Suppressor macrophage treated with lipopolysaccharide for 4 hours (primary cell): ENCODE measurements around the gene ZNF586.
A peak's percentile ranks its signal among the peaks of the same experiment; 100 is the strongest.
"Not testable (repeated sequence)": the region's sequence is repeated elsewhere in the genome, so short reads cannot be mapped to it uniquely, and the experiment has no call there.

ENCODE experiments used
- DNase-seq: peaks from one replicate; pipeline ENCODE4 v3.0.0-alpha.2; 2020

The ZNF586 gene

DNA sequence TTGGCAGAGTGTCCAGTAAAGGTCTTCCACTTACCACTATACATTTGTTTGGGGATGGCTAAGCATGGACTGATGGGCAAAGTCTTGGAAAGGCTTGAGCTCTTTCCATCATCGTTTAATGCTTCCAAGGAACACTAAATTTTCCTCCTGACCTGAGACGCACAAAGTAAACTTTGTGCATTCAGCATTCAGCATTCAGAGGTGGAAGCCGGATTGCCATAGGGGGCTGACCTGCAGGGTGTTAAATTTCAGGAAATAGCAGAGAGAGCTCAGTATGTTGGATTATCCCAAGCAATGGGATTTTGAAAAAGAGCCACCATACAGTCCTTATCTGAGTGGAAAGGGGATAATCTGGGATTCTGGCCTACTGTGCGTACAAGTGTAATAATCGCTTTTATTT, 31.2 kb downstream of the ZNF586 start:
- no peak for DNase-seq

DNA sequence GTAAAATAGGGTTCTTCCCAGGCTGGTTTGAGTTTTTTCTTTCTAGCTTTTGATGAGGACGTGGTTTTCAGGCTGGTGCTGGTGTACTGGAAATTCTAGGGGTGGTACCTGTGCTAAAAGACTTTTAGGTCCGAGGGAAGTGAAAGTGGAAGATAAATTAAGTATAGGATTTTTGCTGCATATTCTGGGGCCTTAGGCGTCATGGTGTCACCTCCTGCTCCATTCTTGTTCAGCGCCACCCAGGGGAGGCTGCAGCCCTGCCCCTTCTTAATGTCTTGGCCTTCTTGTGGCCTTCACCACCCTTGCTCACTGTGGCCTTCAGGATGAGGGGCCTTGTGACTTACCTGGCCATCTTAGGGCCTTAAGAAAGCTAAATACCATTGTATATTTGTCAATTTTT, 32.8 kb downstream of the ZNF586 start:
- DNase-seq, result no peak

DNA sequence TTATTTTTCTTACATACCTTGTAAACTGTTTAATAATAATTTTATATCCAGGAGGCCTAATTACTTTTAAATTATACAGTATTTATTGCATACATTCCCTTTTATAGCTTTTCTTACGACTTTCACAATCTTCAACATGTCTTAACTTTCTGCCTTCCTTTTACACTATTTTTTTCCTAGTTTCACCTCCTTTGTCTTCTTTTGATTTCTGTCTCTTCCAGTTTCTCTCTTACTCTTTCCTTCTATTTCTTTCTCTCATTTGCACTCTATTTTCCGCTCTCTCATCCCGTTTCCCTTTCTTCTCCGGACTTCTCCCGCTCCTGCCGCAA, 33.8 kb downstream of the ZNF586 start:
- DNase-seq, result peak; percentile 41

DNA sequence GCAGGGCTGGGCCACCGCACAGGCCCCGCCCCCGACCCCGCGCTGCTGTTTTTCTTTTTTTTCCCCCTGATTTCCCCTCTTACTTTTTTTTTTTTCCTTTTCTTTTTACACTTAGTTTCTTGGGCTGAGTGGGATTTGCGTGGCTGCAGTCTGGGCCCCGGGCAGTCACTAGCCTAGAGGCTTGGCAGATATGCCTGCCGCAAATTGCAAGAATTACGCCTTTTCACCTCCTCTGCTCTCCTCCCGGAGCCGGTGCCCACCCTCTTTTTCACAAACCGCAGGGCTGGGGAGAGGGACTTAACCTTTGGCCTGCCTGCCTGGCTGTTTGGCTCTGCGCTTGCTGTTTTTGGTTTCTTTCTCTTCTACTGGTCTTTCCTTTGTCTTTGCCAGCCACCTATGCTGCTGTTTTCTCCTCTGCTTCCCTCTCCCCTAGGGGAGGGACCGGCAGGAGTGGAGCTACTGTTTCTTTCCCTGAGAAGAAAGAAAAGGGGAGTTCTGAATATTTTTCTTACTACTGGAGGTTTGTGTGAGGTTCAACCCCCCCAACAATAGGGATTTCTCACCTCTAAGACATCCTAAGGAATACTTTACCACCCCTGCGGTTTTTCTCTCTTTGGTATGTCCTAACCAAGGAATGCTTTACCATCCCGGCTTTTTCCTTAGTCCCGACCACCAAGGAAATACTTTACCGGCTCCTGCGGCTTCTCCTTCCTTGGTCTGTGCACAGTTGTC, 34.3 kb downstream of the ZNF586 start:
- peak; percentile 31 for DNase-seq

DNA sequence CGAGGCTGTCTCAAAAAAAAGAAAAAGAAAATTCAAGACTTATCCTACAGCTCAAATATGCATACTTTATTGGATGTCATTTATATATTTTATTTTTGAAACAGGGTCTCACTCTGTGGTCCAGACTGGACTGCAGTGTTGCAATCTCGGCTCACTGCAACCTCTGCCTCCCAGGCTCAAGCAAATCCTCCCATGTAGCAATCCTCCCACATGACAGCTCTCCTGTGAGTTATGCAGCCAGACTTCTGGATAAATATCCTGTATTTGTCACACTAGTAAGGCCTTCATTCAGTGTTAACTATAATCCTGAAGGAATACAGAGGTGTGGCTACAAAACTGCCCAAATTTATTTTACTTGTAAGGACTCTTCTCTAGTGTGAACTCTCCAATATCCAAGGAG, 38.1 kb downstream of the ZNF586 start:
- no peak for DNase-seq

DNA sequence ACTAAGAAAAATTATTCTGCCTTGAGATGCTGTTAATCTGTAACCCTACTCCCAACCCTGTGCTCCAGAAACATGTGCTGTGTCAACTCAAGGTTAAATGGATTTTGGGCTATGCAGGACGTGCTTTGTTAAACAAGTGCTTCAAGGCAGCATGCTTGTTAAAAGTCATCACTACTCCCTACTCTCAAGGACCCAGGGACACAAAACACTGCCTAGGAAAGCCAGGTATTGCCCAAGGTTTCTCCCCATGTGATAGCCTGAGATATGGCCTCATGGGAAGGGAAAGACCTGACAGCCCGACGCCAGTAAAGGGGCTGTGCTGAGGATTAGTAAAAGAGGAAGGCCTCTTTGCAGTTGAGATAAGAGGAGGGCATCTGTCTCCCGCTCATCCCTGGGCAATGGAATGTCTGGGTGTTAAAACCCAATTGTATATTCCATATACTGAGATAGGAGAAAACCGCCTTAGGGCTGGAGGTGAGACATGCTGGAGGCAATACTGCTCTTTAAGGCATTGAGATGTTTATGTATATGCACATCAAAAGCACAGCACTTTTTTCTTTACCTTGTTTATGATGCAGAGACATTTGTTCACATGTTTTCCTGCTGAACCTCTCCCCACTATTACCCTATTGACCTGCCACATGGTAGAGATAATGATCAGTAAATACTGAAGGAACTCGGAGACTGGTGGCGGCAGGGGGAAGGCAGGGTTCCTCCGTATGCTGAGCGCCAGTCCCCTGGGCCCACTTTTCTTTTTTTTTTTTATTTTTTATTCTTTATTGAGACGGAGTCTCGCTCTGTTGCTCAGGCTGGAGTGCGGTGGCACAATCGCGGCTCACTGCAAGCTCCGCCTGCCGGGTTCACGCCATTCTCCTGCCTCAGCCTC, 41.2 kb downstream of the ZNF586 start:
- not testable (repeated sequence) for DNase-seq

DNA sequence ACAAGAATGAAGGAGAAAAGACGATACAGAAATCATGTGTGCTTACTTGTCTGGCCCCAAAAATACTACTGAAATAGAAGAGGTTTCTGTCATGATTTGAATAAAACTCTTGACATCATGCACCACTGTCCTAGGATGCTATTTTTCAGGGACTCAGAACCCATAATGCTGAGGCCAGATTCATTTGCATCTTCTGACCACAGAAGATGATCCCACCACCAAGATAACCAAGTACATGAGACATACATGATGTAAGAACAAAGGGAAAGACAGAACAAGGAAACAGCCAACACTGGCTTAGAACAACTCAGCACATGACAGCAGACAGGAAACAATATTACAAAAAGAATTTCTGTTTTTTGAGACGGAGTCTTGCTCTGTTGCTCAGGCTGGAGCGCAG, 42.8 kb downstream of the ZNF586 start:
- DNase-seq, result peak; percentile 45

DNA sequence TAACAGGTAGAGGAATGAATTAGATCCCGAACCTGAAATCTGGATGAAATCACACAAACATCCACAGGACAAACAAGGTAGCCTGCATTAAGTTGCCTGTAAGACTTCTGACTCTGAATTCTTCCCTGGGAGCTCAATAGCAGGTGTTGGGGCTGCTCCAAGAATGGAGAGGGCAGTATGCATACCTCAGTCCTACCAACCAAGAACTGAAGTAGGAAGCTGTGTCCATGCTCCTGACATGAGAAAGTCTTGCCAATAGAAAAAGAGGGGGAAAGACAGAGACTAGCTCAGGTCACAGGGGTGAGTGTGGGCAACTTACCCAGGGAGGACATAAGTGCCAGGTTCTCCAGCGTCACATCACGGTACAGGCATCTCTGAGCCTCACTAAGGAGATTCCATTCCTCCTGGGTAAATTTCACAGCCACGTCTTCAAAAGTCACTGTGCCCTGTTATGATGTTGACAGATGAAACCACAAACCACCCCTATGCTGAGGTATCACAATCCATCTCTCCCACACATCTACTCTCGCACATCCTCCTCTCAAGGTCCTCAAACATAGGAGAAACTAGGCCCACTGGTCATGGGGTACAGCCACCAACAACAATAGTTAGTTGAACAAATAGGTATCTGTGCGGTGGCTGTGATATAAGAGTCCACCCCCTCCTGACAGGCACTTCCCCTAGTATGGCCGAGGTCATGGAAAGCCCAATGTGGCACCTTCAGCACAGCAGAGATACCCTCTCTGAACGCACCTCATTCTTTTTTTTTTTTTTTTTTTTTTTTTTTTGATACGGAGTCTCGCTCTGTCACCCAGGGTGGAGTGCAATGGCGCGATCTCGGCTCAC, 43.7 kb downstream of the ZNF586 start:
- DNase-seq, result not testable (repeated sequence)

DNA sequence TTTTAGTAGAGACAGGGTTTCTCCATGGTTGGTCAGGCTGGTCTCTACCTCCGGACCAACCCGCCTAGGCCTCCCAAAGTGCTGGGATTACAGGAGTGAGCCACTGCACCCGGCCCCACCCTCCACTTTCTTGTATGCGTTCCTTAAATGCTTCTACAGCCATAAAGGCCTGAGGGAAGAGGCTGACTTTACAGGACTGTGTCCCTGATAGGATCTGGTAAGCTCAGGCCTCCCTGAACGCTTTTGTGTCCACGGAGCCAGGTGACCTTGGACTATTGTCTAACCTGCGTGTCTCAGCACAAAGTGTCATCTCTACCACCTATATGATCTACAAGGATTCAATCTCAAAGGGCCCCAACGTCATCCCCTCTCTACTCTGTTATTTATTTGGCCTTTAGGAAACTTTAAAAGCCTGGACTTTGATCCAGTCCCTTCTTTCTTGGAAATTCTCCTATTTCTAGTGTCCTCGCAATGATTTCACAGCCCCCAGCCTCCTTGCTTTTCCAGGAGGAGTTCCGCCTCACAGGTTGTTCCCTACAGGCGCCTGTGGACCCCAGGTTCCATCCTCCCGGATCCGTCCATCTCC, 44.5 kb downstream of the ZNF586 start:
- DNase-seq, result no peak

DNA sequence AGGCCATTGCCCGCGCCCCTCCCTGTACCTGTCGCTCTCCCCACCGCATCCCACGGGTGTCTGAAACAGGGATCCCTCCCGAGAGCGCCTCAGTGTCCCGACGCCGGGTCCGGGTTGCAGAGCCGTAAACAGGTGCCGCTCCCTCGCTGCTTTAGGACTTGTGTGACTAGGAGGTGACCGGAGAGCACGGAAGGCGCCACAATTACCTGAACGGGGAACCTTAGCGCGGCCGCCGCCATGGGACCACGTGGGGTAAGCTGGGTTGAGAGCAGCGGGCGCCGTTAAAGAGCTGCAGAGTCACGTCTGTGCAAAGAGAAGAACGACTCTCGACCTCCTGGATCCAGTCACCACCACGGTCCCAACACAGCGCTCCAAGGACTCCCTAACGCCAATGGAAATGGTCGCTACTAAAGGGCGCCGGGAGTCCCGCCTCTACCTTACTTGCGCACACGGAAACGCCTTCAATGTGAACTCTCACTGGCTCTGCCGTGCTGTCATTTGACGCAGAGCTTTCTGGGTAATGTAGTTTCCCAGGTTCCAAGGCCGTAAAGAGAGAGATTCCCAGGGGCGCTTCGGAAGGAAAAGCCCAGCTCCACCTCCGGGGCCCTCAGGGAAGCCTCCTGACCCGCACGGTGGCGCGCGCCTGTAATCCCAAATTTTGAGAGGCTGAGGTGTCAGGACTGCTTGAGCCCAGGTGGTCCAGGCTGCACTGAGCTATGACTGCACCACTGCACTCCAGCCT, 45.2 kb downstream of the ZNF586 start, which contains the start of gene ZNF552:
ZNF552 (minus strand) TSS at position 409 of the 742 bp plus-strand sequence; CDS start at position 239, 170 bp downstream.
- DNase-seq, result peak; percentile 92

DNA sequence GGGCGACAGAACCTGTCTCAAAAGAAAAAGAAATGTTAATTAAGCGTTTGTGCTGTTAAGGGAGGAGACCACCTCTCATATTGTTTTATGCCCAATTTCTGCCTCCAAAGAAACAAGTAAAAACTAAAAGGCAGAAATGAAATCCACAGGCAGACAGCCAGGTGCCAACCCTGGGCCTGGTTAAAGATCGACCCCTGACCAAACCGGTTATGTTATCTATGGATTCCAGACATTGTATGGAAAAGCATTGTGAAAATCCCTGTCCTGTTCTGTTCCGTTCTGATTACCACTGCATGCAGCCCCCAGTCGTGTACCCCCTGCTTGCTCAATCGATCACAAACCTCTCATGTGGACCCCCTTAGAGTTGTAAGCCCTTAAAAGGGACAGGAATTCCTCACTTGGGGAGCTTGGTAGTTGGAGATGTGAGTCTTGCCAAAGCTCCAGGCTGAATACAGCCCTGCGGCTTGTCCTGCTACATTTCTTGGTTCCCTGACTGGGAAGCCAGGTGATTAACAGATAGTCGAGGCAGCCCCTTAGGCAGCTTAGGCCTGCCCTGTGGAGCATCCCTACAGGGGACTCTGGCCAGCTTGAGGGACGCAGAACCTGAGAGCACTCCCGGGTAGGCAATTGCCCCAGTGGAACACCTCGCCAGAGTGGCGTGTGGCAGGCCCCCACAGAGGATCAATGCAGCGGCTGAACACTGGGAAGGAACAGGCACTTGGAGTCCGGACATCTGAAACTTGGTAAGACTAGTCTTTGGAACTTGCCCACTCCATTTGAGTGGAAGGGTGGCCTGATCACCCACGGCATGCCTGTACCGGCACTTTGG, 46.0 kb downstream of the ZNF586 start:
- no peak for DNase-seq

DNA sequence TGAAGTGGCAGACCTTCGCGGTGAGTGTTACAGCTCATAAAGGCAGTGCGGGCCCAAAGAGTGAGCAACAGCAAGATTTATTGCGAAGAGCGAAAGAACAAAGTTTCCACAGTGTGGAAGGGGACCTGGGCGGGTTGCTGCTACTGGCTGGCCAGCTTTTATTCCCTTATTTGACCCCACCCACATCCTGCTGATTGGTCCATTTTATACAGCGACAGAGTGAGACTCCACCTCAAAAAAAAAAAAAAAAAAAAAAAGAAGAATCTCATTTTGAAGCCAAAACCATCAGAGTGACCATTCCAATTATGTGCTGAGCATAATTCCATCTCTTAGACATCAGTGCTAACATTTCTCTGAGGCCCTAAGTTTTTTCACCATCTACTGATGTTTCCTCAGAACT, 47.2 kb downstream of the ZNF586 start:
- DNase-seq, result no peak

DNA sequence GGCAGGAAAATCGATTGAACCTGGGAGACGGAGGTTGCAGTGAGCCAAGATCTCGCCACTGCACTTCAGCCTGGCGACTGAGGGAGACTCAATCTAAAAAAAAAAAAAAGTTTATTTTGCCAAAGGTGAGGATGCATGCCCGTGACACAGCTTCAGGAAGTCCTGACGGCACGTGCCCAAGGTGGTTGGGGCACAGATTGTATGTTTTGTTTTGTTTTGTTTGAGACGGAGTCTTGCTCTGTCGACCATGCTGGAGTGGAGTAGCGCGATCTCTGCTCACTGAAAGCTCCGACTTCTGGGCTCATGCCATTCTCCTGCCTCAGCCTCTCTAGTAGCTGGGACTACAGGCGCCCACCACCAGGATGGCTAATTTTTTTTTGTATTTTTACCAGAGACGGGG, 48.5 kb downstream of the ZNF586 start:
- DNase-seq, result no peak

DNA sequence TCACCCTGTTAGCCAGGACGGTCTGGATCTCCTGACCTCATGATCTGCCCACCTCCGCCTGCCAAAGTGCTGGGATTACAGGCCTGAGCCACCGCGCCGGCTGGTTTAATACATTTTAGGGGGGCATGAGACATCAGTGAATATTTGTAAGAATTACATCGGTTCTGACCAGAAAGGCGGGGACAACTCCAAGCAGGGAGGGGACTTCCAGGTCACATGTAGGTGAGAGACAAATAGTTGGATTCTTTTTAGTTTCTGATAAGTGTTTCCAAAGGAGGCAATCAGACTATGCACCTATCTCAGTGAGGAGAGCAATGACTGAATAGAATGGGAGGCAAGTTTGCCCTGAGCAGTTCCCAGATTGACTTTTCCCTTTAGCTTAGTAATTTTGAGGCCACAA, 48.9 kb downstream of the ZNF586 start:
- DNase-seq, result no peak

DNA sequence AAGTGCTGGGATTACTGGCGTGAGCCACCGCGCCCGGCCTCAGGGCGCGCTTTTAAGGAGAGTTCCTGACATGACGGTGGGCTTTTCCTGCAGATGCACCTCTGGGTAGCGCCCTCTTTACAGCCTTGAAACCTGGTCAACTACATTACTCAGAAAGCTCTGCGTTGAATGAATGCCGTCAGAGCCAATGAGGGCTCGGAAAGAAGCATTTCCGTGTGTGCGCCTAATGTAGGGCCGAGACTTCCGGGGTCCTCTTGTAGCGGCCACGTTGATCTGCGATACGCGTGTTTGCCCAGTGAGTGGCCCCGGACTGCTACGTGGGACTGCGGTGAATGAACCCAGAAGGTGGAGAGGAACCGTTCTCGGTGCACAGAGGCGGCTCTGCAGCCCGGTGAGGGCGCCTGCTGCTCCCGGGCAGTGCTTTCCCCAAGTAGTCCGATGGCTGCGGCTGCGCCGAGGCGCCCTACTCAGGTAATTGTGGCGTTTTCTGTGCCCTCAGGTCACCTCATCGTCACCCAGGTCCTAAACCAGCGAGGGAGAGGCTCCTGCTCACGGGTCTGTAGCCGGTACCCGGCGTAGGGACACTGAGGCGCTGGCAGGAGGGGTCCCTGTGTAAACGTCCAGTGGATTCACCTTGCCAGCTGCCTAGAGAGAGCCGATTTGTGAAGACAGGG, 50.1 kb downstream of the ZNF586 start:
- peak; percentile 88 for DNase-seq

DNA sequence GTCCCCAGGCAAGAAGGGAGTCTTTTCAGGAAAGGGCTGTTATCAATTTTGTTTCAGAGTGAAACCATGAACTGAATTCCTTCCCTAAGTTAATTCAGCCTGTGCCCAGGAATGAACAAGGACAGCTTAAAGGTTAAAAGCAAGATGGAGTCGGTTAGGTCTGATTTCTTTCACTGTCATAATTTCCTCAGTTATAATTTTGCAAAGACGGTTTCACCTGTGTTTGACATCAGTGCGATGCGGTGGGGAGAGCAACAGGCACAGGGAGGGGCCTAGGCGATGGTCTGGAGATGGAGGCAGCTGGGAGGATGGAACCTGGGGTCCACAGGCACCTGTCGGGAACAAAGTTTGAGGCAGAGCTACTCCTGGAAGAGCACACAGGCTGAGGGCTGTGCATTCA, 51.1 kb downstream of the ZNF586 start:
- DNase-seq, result no peak

DNA sequence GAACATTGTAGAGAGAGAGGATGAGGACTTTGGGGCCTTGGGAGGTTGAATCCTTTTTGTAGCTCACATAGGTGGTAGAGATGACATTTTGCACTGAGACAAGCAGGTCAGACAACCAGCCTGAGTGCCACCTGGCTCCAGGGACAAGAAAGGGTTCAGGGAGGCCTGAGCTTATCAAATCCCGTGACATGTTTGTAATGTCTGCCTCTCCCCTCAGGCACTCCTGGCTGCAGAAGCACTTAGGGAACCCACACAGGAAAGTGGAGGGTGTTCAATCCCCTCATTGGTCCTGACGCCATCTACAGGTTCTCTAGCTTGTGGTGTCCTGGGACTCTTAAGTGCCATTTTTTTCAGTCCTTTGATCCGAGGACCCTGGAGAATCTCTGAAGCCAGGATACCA, 51.6 kb downstream of the ZNF586 start:
- DNase-seq, result not testable (repeated sequence)

DNA sequence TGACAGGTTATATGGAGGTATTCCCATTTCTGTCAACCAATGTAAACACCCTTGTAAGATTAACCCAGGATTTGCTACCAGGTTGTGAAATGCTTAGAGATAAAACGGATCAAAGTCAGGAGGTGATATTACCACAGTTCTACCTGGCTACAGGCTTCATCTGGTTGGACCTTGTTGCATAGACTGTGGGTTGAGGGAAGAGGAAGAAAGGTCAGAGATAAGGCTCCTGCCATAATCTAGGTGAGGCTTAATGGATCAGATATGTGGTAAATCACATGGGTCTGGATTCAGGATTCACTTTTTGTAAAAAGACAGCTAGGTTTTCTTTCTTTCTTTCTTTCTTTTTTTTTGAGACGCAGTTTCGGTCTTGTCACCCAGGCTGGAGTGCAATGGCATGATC, 52.0 kb downstream of the ZNF586 start:
- DNase-seq, result not testable (repeated sequence)

DNA sequence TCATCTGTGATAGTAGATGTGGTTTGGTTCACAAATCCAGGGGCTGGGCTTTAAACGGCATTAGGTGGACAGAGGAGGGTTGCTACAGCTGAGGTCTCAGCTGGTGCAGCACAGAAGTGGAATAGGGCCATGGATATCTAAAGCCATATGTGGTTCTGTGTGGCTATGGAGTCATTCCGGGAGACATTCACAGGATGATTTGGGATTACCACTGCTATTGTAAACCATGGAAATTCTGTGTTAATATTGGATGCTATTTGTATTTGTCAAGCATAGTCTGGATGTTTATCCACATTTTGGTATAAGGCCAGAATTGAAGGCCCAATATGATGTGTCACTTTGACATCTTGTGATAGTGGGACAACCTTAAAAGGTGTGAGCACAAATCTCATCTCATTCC, 53.7 kb downstream of the ZNF586 start:
- not testable (repeated sequence) for DNase-seq

DNA sequence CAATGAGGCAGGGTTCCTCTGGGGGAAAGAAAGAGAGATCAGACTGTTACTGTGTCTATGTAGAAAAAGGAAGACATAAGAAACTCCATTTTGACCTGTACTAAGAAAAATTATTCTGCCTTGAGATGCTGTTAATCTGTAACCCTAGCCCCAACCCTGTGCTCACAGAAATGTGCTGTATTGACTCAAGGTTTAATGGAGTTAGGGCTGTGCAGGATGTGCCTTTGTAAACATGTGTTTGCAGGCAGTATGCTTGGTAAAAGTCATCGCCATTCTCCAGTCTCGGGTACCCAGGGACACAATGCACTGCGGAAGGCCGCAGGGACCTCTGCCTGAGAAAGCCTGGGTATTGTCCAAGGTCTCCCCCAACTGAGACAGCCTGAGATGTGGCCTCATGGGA, 54.1 kb downstream of the ZNF586 start:
- DNase-seq, result not testable (repeated sequence)

DNA sequence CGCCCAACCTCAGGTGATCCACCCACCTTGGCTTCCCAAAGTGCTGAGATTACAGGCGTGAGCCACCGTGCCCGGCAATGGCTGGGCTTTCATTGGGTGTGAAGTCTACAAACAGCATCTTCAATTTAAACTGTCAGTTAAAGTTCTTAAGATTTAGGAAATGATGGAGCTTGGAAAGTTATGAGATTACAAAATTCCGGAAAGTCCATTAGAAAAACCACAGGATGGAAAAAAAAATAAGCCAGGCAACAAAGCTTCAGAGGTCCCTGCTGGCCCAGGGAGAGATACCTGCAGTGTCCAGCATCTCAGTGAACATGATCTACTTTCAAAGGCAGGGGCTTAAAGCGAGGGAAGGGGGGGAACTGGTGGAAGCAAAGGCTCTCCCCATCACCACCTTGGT, 56.0 kb downstream of the ZNF586 start:
- DNase-seq, result no peak
